ENCODE data around the gene FRS2.
A peak's percentile ranks its signal among the peaks of the same experiment; 100 is the strongest.

Gene FRS2

GRCh38 chr12:69527506-69528272 lies 57.5 kb downstream of the FRS2 start:
- peak; percentile 28 for DNase-seq (ENCODE audit: low read depth)

GRCh38 chr12:69529021-69529420 lies 58.8 kb downstream of the FRS2 start:
- no peak for DNase-seq (ENCODE audit: low read depth)

GRCh38 chr12:69533844-69534243 lies 63.7 kb downstream of the FRS2 start:
- no peak for DNase-seq (ENCODE audit: low read depth)

- peak; percentile 100 for DNase-seq (ENCODE audit: low read depth)
These were observed 64.2 kb downstream of the FRS2 start for GRCh38 chr12:69534389-69534822.

GRCh38 chr12:69540987-69541386 lies 70.8 kb downstream of the FRS2 start:
- DNase-seq (ENCODE audit: low read depth): peak; percentile 73

- DNase-seq (ENCODE audit: low read depth): no peak
These were observed 73.9 kb downstream of the FRS2 start for GRCh38 chr12:69544087-69544486.

- DNase-seq (ENCODE audit: low read depth): no peak
These were observed 74.9 kb downstream of the FRS2 start for GRCh38 chr12:69545081-69545480.

- no peak for DNase-seq (ENCODE audit: low read depth)
These were observed 76.7 kb downstream of the FRS2 start for GRCh38 chr12:69546693-69547438.

- no peak for DNase-seq (ENCODE audit: low read depth)
These were observed 78.5 kb downstream of the FRS2 start for GRCh38 chr12:69548687-69549086.

GRCh38 chr12:69550569-69551350 lies 80.6 kb downstream of the FRS2 start:
- DNase-seq (ENCODE audit: low read depth): no peak

GRCh38 chr12:69553628-69554248 lies 83.5 kb downstream of the FRS2 start:
- no peak for DNase-seq (ENCODE audit: low read depth)

- DNase-seq (ENCODE audit: low read depth): peak; percentile 34
These were observed 85.3 kb downstream of the FRS2 start for GRCh38 chr12:69555461-69555860.

- DNase-seq (ENCODE audit: low read depth): no peak
These were observed 86.2 kb downstream of the FRS2 start for GRCh38 chr12:69556383-69556782.

- DNase-seq (ENCODE audit: low read depth): no peak
These were observed 93.1 kb downstream of the FRS2 start for GRCh38 chr12:69563166-69563762.

GRCh38 chr12:69566603-69567002 lies 96.4 kb downstream of the FRS2 start:
- no peak for DNase-seq (ENCODE audit: low read depth)

- DNase-seq (ENCODE audit: low read depth): no peak
These were observed 99.0 kb downstream of the FRS2 start for GRCh38 chr12:69569236-69569635.

- no peak for DNase-seq (ENCODE audit: low read depth)
These were observed 99.9 kb downstream of the FRS2 start for GRCh38 chr12:69570000-69570516.

GRCh38 chr12:69570545-69571399 lies 100.6 kb downstream of the FRS2 start:
- no peak for DNase-seq (ENCODE audit: low read depth)

GRCh38 chr12:69575346-69575745 lies 105.2 kb downstream of the FRS2 start:
- no peak for DNase-seq (ENCODE audit: low read depth)

GRCh38 chr12:69578283-69578682 lies 108.1 kb downstream of the FRS2 start:
- DNase-seq (ENCODE audit: low read depth): no peak

GRCh38 chr12:69579029-69579428 lies 108.8 kb downstream of the FRS2 start:
- no peak for DNase-seq (ENCODE audit: low read depth)

Measured in stromal cell of bone marrow (primary cell).